T-cell (primary cell): ENCODE results near the gene TOX3. TPM values are rescaled to one million over a fixed set of nuclear protein-coding genes. Genes with fewer than 3 reads are reported as not detected.

Experiments used
- ATAC-seq, 4 experiments: fragments of 200-7000 bp in 3 of 4; fragments of 150-1000 bp in 1 of 4; cut with Tn5 transposase; replicated peaks in 1 of 4; 1 replicate in 3 of 4; 2 replicates in 1 of 4; pipeline ENCODE4 v1.10.0; 2021; ENCODE audit warnings: moderate library complexity in 3 of 4, mild to moderate bottlenecking in 2 of 4, moderate number of reproducible peaks in 1 of 4
- CTCF ChIA-PET, 2 donors: fragments of 300-600 bp; sonication (Branson Sonifier 250); formaldehyde crosslinking; loops; one replicate each; lab custom pipeline; 2022; ENCODE audit warnings: antibody characterized with exemption in 2 of 2; lab: Charles Lee
- POLR2A ChIA-PET, 2 donors: fragments of 300-600 bp; sonication (Branson Sonifier 250); formaldehyde crosslinking; loops; one replicate each; lab custom pipeline; 2022; ENCODE audit warnings: antibody characterized with exemption in 2 of 2; lab: Charles Lee
- DNase-seq, 35 experiments: peaks; one replicate each; pipeline versions ENCODE4 v3.0.0 to v3.0.0-alpha.2; 2013 to 2023
- H3K27ac ChIP-seq: one replicate; pipeline ENCODE4 v1.5.1; 2013; ENCODE audit warnings: low read length
- H3K27me3 ChIP-seq, 2 experiments: replicated peaks in 1 of 2; 1 replicate in 1 of 2; 2 replicates in 1 of 2; pipeline versions ENCODE4 v1.6.1 to v1.7.0; 2013; ENCODE audit warnings: low read length in 1 of 2, mixed read lengths in 1 of 2; ENCODE audit not compliant: control insufficient read depth in 2 of 2, insufficient read depth in 2 of 2; ENCODE audit errors: extremely low read depth in 1 of 2
- H3K36me3 ChIP-seq, 2 donors: 1 replicate in 1 of 2; 2 replicates in 1 of 2; pipeline versions ENCODE4 v1.6.1 to v1.7.0; 2013; ENCODE audit warnings: low read length in 1 of 2; ENCODE audit not compliant: control insufficient read depth in 2 of 2, insufficient read depth in 1 of 2; ENCODE audit errors: extremely low read depth in 1 of 2
- H3K4me1 ChIP-seq, 2 experiments: 1 replicate in 1 of 2; 2 replicates in 1 of 2; pipeline versions ENCODE4 v1.6.1 to v1.7.0; 2013; ENCODE audit warnings: low read length in 2 of 2, mixed read lengths in 1 of 2; ENCODE audit not compliant: insufficient read depth in 2 of 2, control insufficient read depth in 1 of 2; ENCODE audit errors: extremely low read depth in 1 of 2
- H3K4me3 ChIP-seq, 2 donors: 1 replicate in 1 of 2; 2 replicates in 1 of 2; pipeline versions ENCODE4 v1.5.1 to v1.7.0; 2013; ENCODE audit warnings: mild to moderate bottlenecking in 2 of 2, low read length in 1 of 2, moderate library complexity in 1 of 2; ENCODE audit not compliant: control insufficient read depth in 1 of 2; ENCODE audit errors: extremely low read depth in 1 of 2
- H3K9me3 ChIP-seq: 2 replicates; pipeline ENCODE4 v1.7.0; 2013
- H3K27ac Mint-ChIP-seq, 2 donors: one replicate each; pipeline ENCODE4 v1.8.0; 2020 to 2021; ENCODE audit warnings: mild to moderate bottlenecking in 2 of 2, mixed read lengths in 2 of 2
- H3K27me3 Mint-ChIP-seq, 2 donors: one replicate each; pipeline ENCODE4 v1.8.0; 2021 to 2022; ENCODE audit warnings: mixed read lengths in 2 of 2
- H3K36me3 Mint-ChIP-seq: one replicate; pipeline ENCODE4 v1.8.0; 2021; ENCODE audit warnings: mixed read lengths
- H3K4me1 Mint-ChIP-seq, 3 donors: one replicate each; pipeline ENCODE4 v1.8.0; 2020 to 2022; ENCODE audit warnings: mixed read lengths in 3 of 3, mild to moderate bottlenecking in 1 of 3
- H3K4me3 Mint-ChIP-seq, 3 donors: one replicate each; pipeline ENCODE4 v1.8.0; 2020 to 2022; ENCODE audit warnings: mild to moderate bottlenecking in 3 of 3, mixed read lengths in 3 of 3, moderate library complexity in 3 of 3
- H3K9me3 Mint-ChIP-seq, 3 donors: one replicate each; pipeline ENCODE4 v1.8.0; 2020 to 2022; ENCODE audit warnings: mixed read lengths in 3 of 3
- WGBS: methylation state at CpG from one replicate; pipeline ENCODE4 v1.1.5; 2013; ENCODE audit warnings: missing lambda C conversion rate; ENCODE audit not compliant: insufficient coverage; 5-methylcytosine and 5-hydroxymethylcytosine counted together
- total RNA-seq, 35 experiments: library from RNA in 6 of 35; stranded (reverse) in 6 of 35; fragments of 120-200 nt in 1 of 35; gene quantifications; one replicate each; pipeline versions ENCODE4 v1.2.1 to v1.2.4 and lab custom pipeline; 2013 to 2026

The TOX3 gene
- total RNA-seq, 5 donors from 2014 or later (not counting 1 experiment from before 2014, with no cell fraction given): 0.09 to 0.10 TPM; not detected in 3

- H3K27me3 Mint-ChIP-seq: no peaks in the 10 kb centered on the region
- H3K4me1 ChIP-seq: no peaks in the 10 kb centered on the region
- no peaks in the 10 kb centered on the region for H3K9me3 ChIP-seq
- H3K4me1 Mint-ChIP-seq: no peaks in the 10 kb centered on the region
- no peaks in the 10 kb centered on the region for H3K27me3 ChIP-seq
- ATAC-seq (no peak), DNase-seq (no peak)
- ChIA-PET POLR2A (no interaction called here), CTCF (no interaction called here)
- no peak overlapping the region for H3K4me3 Mint-ChIP-seq
- no peaks in the 10 kb centered on the region for H3K36me3 ChIP-seq
- no peak overlapping the region for H3K27ac Mint-ChIP-seq
- WGBS: 67% methylated on average over 1 of the region's 3 CpGs
- H3K27ac ChIP-seq: no peak overlapping the region
- H3K9me3 Mint-ChIP-seq: peaks cover 6 to 9% (median 6%) of the 10 kb centered on the region in 3 donors
- H3K36me3 Mint-ChIP-seq: no peaks in the 10 kb centered on the region
- H3K4me3 ChIP-seq: no peak overlapping the region
These were observed 105.1 kb downstream of the TOX3 start for GRCh38 chr16:52441886-52442285.

DNA sequence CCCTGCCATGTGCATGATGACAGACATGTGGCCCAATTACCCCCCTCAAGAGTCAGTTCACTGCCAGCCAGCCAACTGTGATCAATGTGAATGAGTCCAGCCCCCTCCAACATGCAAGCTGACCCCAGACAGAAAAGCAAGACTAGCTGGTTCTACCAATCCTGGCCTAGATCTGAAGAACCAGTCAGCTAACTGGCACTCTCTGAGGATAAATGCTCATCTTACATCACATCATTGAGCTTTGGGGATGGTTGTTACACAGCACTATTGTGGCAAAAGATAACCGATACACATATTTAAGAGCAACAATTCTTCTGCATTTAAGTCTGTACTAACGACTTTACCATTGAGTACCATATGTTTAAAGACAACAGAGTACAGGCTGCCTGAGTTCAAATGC is 106.7 kb downstream of the TOX3 start:
- DNase-seq (no peak), ATAC-seq (no peak)
- Mint-ChIP-seq H3K4me3 (no peak overlapping the region), H3K27ac (no peak overlapping the region), H3K9me3 (peaks cover 6 to 9% (median 6%) of the 10 kb centered on the region in 3 donors), H3K36me3 (no peaks in the 10 kb centered on the region), H3K4me1 (no peaks in the 10 kb centered on the region), H3K27me3 (no peaks in the 10 kb centered on the region)
- CTCF ChIA-PET: no interaction called here
- H3K9me3 ChIP-seq: no peaks in the 10 kb centered on the region
- no peaks in the 10 kb centered on the region for H3K36me3 ChIP-seq
- no peaks in the 10 kb centered on the region for H3K4me1 ChIP-seq
- no peaks in the 10 kb centered on the region for H3K27me3 ChIP-seq
- WGBS: no CpG with 5 or more reads among the region's 2 CpGs
- POLR2A ChIA-PET: no interaction called here
- no peak overlapping the region for H3K4me3 ChIP-seq
- H3K27ac ChIP-seq: no peak overlapping the region

GRCh38 chr16:52439750-52440149 is 107.2 kb downstream of the TOX3 start:
- no peak overlapping the region for H3K27ac ChIP-seq

DNA sequence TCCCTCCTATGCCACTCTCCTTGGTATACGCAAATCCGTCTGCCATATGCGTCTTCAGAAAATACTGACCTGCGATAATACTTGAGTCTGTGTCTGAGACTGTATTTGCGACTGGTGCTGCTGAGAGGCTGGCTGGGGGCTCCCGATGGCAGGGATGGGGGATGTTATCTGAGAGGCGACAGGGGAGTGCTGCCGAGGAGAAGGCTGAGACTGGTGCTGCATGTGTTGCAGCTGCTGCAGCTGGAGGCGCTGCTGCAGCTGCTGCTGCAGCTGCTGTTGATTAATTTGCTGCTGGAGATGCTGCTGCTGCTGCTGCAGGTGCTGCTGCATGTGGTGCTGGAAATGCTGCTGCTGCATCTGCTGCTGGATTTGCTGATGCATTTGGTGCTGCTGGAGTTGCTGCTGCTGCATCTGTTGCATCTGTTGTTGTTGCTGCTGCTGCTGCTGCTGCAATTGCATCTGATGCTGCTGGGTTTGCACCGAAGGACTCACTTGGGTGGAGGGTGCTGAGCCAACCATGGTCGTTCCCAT is 107.7 kb downstream of the TOX3 start:
- Mint-ChIP-seq H3K36me3 (no peaks in the 10 kb centered on the region), H3K27ac (no peak overlapping the region), H3K9me3 (peaks cover 6 to 12% (median 8%) of the 10 kb centered on the region in 3 donors), H3K4me1 (no peaks in the 10 kb centered on the region), H3K4me3 (no peak overlapping the region), H3K27me3 (no peaks in the 10 kb centered on the region)
- H3K4me1 ChIP-seq: no peaks in the 10 kb centered on the region
- DNase-seq: no peak
- H3K9me3 ChIP-seq: no peaks in the 10 kb centered on the region
- H3K27me3 ChIP-seq: no peaks in the 10 kb centered on the region
- CTCF ChIA-PET: no interaction called here
- H3K36me3 ChIP-seq: no peaks in the 10 kb centered on the region
- no peak overlapping the region for H3K4me3 ChIP-seq
- POLR2A ChIA-PET: no interaction called here
- ATAC-seq: no peak
- WGBS: 86% methylated on average over 11 of the region's 11 CpGs
- no peak overlapping the region for H3K27ac ChIP-seq

More at GRCh38 chr16:52439750-52440149, 107.2 kb downstream of the TOX3 start:
- no peaks in the 10 kb centered on the region for H3K4me1 Mint-ChIP-seq
- ATAC-seq (no peak), DNase-seq (no peak)
- H3K27me3 Mint-ChIP-seq: no peaks in the 10 kb centered on the region
- peaks cover 6 to 9% (median 6%) of the 10 kb centered on the region in 3 donors for H3K9me3 Mint-ChIP-seq
- H3K9me3 ChIP-seq: no peaks in the 10 kb centered on the region
- no peaks in the 10 kb centered on the region for H3K36me3 ChIP-seq
- H3K36me3 Mint-ChIP-seq: no peaks in the 10 kb centered on the region
- no peak overlapping the region for H3K27ac Mint-ChIP-seq
- H3K4me3 Mint-ChIP-seq: no peak overlapping the region
- POLR2A ChIA-PET: no interaction called here
- no peak overlapping the region for H3K4me3 ChIP-seq
- H3K27me3 ChIP-seq: no peaks in the 10 kb centered on the region
- H3K4me1 ChIP-seq: no peaks in the 10 kb centered on the region
- WGBS: 63% methylated on average over 1 of the region's 5 CpGs
- CTCF ChIA-PET: no interaction called here

DNA sequence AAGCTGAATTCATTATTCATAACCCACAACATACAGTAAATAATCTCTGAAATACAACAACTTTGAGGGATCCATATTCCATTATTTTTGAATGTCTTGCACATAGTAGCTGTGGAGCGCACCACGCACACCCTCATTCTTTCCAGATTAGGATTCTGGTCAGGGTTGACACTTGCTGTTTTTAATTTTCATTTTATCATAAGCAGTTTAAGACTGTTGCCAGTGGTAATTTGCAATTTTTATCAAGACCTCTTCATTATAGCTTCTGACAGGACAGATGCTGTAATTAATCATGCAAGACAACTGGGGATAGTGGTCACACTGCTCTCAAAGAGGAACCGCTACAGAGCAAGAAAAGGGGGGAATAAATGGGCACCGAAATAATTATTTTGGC is 109.7 kb downstream of the TOX3 start:
- ChIA-PET CTCF (no interaction called here), POLR2A (interaction anchor here in 1 of 2 donors (0.6 kb wide), 1 partner anchor 19 kb away, joined by 3 read pairs; no protein-coding TSS in a partner anchor)
- Histone ChIP-seq H3K4me1 (no peaks in the 10 kb centered on the region), H3K27me3 (no peaks in the 10 kb centered on the region), H3K9me3 (no peaks in the 10 kb centered on the region), H3K4me3 (no peak overlapping the region), H3K27ac (no peak overlapping the region), H3K36me3 (no peaks in the 10 kb centered on the region)
- Mint-ChIP-seq H3K27me3 (no peaks in the 10 kb centered on the region), H3K4me3 (no peak overlapping the region), H3K4me1 (no peaks in the 10 kb centered on the region), H3K27ac (no peak overlapping the region), H3K36me3 (no peaks in the 10 kb centered on the region), H3K9me3 (peaks cover 6 to 14% (median 14%) of the 10 kb centered on the region in 3 donors)
- 100% methylated on average over 2 of the region's 4 CpGs for WGBS
- DNase-seq: no peak
- no peak for ATAC-seq

- Mint-ChIP-seq H3K4me3 (no peak overlapping the region), H3K4me1 (no peaks in the 10 kb centered on the region), H3K27ac (no peak overlapping the region), H3K36me3 (no peaks in the 10 kb centered on the region), H3K9me3 (peaks cover 6 to 14% (median 14%) of the 10 kb centered on the region in 3 donors), H3K27me3 (no peaks in the 10 kb centered on the region)
- Histone ChIP-seq H3K27ac (no peak overlapping the region), H3K4me1 (no peaks in the 10 kb centered on the region), H3K4me3 (no peak overlapping the region), H3K9me3 (no peaks in the 10 kb centered on the region), H3K36me3 (no peaks in the 10 kb centered on the region), H3K27me3 (no peaks in the 10 kb centered on the region)
- ChIA-PET POLR2A (no interaction called here), CTCF (no interaction called here)
- ATAC-seq (no peak), DNase-seq (no peak)
- no CpG with 5 or more reads among the region's 2 CpGs for WGBS
These were observed 110.3 kb downstream of the TOX3 start for GRCh38 chr16:52436339-52437276.
